Endometrium (tissue), 2 donors: ENCODE data around the gene SUFU.

Source experiments
- FAIRE-seq: peaks from 2 replicates; lab custom pipeline; 2012; peaks lifted over from hg19 to GRCh38; lab: Jason Lieb, UNC
- donor health status: control.
- donor health status: control.

SUFU gene

GRCh38 chr10:102641402-102641801, 137.6 kb downstream of the SUFU start:
- peak; percentile 45 for FAIRE-seq

- peak; percentile 92 for FAIRE-seq
Observed at GRCh38 chr10:102641880-102642735, 138.3 kb downstream of the SUFU start.

DNA sequence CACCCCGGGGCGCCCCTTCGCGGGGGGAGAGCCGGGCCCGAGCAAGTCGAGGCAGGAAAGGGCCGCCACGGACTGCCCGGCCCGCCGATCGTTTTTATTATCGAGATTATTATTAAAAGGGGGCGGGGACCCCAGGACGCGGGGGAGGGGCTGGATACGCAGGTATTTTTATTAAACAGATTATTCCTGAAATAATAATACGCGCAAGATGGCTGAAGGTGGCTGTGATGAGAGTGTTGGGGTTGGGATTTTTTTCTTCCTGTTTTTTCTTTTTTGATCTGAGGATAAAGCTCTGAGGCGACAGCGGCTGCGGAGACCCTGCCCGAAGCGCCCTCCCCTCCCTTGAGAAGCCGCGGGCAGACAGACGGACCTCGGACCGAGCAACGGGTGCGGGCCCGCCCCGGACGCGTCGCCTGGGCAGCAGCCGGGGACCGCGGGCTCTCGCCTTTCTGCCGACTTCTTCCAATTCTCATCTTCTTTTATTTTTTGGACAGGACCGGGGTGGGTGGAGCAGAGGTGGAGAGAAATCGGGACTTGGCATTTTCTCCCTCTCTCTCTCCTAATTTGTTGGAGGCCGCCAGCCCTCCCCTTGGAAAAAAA, 139.1 kb downstream of the SUFU start:
- FAIRE-seq, result no peak

- no peak for FAIRE-seq
Observed at GRCh38 chr10:102643336-102644065, 139.7 kb downstream of the SUFU start.

DNA sequence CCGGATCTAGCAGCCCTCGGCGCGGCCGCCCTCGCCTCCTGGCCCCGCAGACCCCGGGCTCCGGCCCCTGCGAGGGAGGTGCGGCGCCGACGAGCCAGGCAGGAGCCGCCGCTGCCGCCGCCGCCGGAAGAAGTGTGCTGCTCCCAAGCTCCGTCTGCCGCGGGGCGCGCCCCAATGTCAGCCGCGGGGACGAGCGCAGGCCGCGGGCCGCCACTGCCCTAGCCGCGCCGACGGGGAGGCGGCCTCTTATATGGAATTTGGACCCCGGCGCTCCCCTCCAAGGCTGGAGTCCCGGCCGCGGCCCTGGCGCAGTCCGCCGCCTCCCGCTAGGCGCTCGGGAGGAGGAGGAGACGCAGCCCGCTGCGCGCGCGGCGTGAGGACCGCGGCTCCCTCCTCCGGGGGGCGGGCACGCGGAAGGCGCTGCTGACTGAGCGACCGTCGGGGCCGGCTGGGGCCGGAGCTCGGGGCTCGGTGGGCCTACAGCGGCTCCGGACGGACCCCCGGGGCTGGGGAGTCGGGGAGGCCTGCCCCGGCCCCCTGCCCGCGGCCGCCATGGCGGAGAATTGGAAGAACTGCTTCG, 140.4 kb downstream of the SUFU start, which contains the start of gene TRIM8:
TSS of gene TRIM8 (plus strand) at position 414 of the 580 bp plus-strand sequence. CDS start at position 553, 139 bp downstream.
- FAIRE-seq, result no peak

GRCh38 chr10:102644646-102645387, 141.0 kb downstream of the SUFU start:
- FAIRE-seq, result no peak

DNA sequence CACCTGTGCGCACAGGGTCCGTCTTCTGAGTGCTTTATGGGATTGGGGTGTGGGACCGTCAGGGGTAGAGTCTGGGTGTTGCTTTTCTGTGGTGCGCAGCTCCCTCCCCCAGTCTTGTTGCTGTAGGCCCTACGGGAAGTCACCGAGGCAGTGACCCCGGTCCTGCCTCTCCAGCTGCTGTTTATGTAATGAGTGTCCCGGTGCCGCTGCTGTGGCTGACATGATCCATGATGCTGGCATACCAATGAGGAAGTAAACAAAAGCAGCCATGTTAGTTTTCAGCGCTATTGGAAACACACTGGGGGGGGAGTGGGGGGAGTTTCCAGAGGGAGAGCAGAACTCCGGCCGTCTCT, 141.6 kb downstream of the SUFU start:
- no peak for FAIRE-seq

GRCh38 chr10:102645741-102646609, 142.2 kb downstream of the SUFU start:
- peak; percentile 66 for FAIRE-seq

DNA sequence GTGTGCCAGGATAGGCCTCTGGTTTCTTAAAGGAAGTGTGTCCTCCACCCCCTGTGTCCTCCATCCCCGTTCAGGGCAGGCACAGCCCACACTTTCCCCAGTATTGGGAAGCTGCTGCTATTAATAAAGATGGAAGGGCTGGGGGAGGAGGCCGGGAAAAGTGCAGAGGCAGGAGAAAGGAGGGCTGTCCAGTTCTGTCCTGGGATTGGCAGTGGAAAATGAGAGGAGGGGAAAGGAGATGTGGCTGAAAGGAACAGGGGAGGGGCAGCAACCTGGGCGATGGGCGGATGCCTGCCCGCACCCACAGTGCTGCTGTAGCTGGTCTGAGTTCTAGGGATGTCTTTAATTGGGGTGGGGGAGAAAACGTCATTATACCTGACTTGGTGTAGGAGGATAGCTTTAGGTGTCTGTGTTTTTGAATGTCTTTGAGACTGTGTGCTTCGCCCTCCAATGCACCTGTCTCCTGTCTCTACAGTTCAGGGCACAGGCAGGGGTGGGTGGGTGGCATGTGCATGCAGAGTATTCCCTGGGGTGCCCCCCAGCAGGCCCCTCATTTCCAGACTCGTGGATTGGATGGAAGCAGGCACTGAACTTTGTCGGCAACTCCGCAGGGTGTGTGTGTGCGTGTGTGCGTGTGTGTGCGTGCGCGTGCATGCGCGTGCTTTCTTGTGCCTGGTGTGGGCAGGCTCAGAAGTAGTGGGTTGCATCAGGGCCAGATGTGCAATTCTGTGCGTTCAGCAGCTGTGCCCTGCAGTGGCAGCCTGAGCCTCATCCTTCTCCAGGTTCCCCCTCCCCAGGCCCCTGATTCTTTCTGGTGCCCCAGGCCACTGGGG, 143.1 kb downstream of the SUFU start:
- FAIRE-seq, result no peak

DNA sequence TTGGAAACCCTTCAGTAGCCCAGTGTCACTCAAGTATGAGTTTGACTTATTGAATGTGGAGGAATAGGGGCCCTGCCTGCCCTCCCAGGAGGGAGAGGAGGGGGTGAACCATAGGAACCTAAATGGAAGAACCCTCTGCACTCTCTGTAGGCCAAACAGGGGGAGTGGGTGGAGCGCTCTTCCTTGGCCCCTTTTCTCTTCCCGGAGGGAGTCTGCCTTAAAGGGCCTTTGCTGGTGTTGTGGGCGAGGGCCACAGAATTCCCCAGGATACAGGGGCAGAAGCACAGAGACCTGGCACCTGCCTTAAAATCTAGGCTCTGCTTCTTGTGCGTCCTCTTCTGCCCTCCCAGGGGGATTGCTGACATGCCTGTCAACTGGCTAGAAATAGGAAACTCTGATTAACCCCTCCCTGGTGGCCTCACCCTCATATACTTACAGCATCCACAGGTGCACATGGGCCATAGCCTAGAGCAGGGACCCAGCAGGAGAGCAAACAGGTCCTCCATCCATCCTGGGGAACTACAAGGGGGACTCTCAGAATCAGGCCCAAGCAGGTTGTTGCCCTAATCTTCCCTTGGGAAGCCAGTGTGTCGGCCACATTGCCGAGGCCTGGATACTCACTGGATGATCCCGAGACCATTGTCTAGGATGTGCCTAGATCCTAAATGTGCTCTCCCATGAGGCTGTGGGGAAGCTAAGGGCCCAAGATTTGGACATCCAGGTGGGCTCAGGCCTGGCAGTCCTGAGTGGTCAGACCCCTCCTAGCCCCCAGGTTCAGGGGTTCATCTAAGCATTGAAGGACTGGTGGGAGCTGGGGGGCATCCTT, 143.9 kb downstream of the SUFU start:
- FAIRE-seq, result no peak

DNA sequence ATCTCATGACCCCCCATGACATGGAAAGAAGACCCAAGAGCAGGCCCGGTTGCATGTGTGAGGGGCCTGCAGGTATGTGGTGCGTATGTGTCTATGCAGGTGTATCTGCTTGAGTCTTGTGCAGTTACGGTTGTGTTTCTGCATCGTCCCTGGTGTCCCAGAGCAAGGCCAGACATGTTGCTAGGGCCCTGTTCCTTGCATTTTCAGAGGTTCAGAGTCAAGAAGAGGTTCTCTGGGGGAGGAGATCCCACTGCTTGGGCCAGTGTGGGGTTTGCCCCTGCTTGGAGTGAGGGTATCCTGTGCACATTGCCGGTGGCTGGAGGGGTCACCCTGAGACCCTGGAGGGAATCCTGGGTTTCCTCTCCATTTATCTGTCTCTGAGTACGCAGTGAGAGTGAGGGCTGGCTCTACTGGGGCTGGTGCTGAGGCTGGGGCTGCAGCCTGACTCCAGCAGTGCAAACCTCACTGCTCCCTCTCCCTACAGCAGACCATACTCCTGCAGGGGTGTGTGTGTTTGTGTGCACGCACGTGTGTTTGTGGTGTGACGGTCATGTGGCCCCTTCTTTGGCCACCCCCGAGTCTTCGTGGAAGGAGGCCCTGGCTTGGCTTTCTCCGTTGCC, 144.6 kb downstream of the SUFU start:
- FAIRE-seq, result no peak

DNA sequence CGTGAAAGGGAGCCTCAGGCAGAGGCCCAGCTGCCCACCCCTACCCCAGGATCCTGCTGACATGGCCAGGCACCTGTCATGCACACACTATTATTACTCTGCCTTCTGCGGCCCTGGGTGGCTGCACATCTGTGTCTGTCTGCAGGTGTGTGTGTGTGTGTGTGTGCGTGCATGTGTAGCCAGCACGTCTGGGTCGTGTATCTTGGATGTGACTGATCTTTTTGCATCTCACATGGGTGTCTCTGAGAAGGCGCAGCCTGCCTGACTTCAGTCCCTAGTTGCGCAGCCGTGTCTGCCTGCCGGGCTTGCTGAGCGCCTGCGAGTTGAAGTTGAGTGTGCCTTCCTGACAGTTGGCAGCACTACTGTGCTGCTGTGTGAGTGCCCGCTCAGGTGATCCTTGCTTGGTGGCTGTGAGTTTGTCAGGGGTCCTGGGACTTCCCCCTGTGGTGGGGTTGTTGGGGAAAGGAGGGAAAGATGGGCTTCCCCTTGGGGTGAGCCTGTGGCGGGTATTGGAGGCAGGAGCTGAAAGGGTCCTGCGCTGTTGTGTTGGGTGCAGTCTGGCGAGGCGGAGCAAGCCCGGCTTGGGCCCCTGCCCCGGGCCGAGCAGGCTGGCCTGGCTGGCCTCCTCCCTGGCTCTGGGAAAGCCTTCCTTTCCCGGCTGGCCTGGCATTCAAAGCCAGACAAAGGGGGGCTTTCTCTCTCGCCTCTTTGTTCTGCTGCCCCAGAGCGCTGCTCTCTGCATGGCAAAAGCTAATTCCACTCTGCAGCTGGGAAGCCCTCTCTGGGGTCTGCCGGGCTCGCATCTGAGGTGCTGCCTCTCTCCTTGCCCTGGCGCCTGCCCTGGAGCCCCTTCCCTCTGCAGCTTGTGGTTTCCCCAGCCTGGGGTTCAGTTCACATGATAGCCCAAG, 145.4 kb downstream of the SUFU start:
- FAIRE-seq, result no peak

DNA sequence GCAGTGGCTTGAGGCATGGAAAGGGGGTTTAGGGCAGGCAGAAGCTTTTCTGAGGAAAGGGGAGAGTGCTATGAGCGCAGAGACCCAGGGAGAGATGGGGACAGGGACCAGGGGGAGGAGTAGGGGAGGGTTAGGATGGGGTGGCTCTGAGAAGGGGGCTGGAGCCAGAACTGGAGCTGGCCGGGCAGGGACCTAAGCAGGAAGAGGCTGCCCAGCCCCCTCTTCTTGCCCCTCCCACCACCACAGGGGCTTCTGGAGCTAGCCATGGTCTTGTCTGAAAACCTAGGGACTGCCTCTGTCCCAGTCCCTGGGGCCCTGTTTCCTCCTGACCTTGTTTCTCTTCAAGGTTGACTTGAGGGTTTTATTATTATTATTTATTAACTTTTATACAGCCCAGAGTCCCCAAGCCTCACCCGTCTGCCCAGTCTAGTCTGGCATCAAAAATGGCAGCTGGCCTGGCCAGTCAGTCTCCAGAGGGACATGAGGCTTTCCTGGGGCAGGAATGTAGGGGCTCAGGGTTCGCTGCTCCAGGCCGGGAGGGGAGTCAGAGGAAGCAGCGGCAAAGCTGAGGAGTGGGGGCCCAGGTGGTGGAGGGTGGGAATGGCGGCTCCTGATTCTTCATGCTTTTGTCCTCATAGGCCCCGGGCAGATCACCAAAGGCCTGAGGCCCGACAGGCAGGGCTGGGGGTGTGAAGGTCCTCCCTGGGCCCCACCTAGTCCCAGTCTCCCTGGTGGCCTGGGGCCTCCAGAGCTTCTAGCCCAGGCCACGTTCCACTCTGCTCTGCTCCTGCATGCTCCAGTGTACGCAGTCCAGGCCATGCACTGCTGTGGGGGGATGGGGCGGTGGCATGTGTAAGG, 146.3 kb downstream of the SUFU start:
- no peak for FAIRE-seq

GRCh38 chr10:102650655-102651454, 147.1 kb downstream of the SUFU start:
- FAIRE-seq, result no peak

DNA sequence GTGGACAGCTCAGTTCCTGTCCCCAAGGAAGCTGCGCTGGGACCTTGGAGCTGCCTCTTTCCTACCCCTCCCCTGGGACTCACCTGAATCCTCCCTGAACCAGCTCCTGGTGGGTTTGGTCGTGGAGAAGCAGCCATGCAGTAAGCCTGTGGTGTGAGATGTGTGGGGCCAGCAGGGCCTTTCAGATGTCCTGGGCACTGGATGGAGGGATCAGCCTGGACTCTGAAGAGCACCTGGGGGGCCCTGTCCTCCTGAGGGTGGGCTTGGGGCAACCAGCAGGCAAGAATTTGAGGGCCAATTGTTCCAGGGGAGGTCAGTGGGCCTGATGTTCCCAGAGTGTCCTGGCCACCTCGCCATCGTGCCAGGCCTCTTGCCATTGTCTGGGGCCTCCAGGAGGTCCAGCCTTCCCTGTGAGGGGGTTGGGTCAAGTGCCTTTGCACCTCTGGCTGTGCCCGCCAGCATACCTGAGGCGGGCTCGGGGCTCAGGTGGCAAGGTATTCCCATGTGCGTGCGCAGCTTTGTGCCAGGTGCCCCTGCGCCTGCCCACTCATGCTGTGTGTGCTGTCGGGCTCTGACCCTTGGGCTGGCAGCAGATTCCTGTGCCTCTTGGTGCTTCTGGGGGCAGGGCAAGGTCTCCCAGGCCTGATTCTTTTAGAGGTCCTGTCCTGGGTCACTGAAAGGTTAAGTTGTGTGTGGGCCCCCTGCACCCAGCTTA, 147.8 kb downstream of the SUFU start:
- FAIRE-seq, result no peak
